ENCODE results near the gene NKAPD1.
"Not testable (repeated sequence)": the region's sequence is repeated elsewhere in the genome, so short reads cannot be mapped to it uniquely, and the experiment has no call there.

NKAPD1 gene

DNA sequence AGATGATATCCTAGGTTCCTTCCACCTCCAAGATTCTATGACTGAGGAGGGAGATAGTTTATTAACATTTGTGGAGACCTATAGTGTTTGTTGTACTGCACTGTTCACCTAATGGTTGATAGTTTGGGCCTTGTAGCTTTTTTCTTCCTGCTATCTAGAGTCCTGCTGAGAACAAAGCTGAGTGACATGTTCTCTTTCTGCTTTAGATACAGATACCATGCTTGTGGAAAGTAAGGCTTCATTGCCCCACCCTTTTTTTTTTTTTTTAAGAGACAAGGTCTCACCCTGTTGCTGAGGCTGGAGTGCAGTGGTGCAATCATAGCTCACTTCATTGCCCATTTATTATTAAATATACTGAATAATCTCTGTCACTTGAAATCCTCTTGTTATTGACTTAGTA lies 36.6 kb upstream of the NKAPD1 start:
- no peak for DNase-seq (ENCODE audit: low spot score)
- no peak overlapping the region for H3K27ac ChIP-seq
- TF ChIP-seq, protein P1, sequence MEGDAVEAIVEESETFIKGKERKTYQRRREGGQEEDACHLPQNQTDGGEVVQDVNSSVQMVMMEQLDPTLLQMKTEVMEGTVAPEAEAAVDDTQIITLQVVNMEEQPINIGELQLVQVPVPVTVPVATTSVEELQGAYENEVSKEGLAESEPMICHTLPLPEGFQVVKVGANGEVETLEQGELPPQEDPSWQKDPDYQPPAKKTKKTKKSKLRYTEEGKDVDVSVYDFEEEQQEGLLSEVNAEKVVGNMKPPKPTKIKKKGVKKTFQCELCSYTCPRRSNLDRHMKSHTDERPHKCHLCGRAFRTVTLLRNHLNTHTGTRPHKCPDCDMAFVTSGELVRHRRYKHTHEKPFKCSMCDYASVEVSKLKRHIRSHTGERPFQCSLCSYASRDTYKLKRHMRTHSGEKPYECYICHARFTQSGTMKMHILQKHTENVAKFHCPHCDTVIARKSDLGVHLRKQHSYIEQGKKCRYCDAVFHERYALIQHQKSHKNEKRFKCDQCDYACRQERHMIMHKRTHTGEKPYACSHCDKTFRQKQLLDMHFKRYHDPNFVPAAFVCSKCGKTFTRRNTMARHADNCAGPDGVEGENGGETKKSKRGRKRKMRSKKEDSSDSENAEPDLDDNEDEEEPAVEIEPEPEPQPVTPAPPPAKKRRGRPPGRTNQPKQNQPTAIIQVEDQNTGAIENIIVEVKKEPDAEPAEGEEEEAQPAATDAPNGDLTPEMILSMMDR (IDR thresholded peaks at IDR 0.05), result no peak
- H3K4me3 ChIP-seq, result no peak overlapping the region

DNA sequence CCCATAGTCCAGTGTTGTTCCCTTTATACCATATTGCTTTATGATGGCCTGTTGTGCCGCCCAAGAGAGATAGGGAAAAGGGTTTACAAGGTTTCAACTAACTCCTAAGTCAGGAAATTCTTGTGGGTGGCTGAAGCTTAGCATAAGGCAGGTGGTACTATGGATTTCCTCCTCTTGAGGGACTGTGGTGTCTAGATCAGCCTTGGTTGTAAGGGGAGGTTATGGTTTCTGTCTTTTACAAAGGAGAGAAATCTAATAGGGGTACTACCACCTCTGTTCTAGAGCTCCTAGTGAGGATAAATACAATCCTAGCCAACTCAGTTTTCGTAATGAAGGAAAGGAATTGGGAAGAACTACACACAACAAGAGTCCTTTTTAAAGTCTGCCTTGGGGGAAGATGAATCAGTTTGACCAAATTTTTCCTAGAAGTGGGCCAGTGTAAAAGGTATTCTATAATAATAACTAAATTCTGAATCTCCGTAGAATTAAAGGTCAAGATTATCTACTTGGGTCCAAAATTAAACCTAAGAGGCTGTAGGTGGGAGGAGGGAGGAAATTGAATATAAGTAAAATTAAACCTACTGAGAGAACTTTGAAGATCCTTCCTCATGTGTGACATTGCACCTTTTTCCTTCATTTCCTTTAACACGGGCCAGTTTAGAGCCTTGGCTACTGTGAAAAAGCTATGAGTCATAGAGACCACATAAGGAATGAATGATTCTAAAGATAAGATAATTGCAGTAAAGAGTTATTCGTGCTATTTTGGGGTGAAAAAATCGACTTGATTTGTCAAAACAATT lies 31.7 kb upstream of the NKAPD1 start:
- H3K4me3 ChIP-seq, result no peak overlapping the region
- H3K27ac ChIP-seq, result no peak overlapping the region
- no peak for DNase-seq (ENCODE audit: low spot score)
- TF ChIP-seq, protein P1 (IDR thresholded peaks at IDR 0.05), result no peak

DNA sequence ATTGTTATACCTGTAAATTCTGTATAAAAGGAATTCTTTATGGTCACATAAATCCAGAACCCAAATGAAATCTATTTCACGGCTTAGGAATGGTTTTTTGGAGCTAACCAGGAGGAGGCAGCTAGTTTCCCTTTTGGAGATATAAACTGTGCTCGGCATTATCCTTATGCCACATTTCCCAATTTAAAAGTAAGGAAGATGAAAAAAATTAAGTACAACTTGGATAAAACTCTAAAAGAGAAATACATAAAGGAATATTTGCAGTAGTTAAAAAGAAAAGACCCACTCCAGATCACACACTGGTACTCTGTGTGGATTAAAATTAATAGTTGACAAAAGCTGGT lies 31.2 kb upstream of the NKAPD1 start:
- no peak for DNase-seq (ENCODE audit: low spot score)
- Histone ChIP-seq H3K4me3 (no peak overlapping the region), H3K27ac (no peak overlapping the region)
- TF ChIP-seq, protein P1 (IDR thresholded peaks at IDR 0.05), result no peak

DNA sequence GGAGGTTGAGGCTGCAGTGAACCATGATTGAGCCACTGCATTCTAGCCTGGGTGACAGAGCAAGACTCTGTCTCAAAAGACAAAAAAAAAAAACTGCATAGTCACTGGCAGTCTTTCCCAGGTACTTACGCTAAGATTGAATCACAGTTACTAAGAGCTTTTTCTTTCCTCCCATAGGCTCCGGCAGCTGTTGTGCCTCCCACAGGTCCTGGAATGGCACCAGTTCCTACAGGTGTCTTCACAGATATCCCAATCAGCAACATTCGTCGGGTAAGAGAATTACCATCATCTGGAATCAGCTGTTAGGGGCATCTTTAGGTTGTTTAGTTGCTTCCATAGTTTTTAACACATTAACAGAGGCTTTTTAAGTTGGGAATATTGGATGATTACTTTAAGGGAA lies 29.1 kb upstream of the NKAPD1 start:
- TF ChIP-seq, protein P1 (IDR thresholded peaks at IDR 0.05), result no peak
- Histone ChIP-seq H3K27ac (no peak overlapping the region), H3K4me3 (no peak overlapping the region)
- DNase-seq (ENCODE audit: low spot score), result no peak

DNA sequence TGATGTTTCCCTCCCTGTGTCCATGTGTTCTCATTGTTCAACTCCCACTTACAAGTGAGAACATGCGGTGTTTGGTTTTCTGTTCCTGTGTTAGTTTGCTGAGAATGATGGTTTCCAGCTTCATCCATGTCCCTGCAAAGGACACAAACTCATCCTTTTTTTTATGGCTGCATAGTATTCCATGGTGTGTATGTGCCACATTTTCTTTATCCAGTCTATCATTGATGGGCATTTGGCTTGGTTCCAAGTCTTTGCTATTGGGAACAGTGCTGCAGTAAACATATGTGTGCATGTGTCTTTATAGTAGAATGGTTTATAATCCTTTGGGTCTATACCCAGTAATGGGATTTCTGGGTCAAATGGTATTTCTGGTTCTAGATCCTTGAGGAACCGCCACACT lies 27.5 kb upstream of the NKAPD1 start:
- H3K27ac ChIP-seq; H3K4me3 ChIP-seq; DNase-seq (ENCODE audit: low spot score): not testable (repeated sequence)

DNA sequence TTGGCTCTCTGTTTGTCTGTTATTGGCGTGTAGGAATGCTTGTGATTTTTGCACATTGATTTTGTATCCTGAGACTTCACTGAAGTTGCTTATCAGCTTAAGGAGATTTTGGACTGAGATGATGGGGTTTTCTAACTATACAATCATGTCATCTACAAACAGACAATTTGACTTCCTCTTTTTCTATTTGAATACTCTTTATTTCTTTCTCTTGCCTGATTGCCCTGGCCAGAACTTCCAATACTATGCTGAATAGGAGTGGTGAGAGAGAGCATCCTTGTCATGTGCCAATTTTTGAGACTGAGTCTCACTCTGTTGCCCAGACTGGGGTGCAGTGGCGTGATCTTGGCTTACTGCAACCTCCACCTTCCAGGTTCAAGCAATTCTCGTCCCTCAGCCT lies 25.8 kb upstream of the NKAPD1 start:
- peak overlapping the region in 1 of 2 donors; percentile 1 for H3K27ac ChIP-seq
- not testable (repeated sequence) for DNase-seq (ENCODE audit: low spot score)

DNA sequence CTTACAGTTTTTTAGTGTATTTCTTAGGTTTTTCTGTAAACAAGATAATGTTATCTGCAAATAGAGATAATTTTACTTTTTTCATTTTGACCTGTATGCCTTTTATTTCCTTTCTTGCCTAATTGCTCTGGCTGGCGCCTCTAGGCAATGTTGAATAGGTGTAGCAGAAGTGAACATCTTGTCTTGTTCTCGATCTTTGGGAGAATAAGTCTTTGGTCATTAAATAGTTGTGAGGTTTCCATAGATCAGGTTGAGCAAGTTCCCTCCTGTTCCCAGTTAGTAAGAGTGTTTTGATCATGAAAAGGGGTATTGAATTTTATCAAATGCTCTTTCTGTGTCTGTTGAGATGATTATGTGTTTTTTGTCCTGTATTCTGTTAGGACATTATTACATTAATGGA lies 24.3 kb upstream of the NKAPD1 start:
- Histone ChIP-seq H3K4me3 (no peak overlapping the region), H3K27ac (no peak overlapping the region)
- TF ChIP-seq, protein P1 (IDR thresholded peaks at IDR 0.05), result no peak
- no peak for DNase-seq (ENCODE audit: low spot score)

More for the DNA sequence above, 25.8 kb upstream of the NKAPD1 start:
- H3K4me3 ChIP-seq, result not testable (repeated sequence)

DNA sequence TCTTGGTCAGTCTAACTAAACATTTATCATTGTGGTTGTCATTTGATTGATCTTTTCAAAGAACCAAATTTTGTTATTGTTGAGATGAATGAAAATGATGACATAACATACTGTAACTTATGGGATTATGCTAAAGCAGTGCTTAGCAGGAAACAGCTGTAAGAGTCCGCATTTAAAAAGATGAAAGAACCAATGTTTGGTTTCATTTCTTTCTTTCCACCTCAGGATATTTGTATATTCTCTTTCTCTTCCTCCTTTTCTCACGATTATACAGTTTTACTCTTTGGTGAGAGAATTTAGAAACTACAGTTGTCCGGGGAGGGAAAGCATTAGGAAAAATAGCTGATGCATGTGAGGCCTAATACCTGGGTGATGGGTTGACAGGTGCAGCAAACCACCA lies 23.4 kb upstream of the NKAPD1 start:
- TF ChIP-seq, protein P1 (IDR thresholded peaks at IDR 0.05), result no peak
- no peak for DNase-seq (ENCODE audit: low spot score)
- no peak overlapping the region for H3K27ac ChIP-seq
- no peak overlapping the region for H3K4me3 ChIP-seq
